Neuronal stem cell (in vitro differentiated cells): ENCODE data around the gene CMTM1.

ENCODE experiments used
- DNase-seq: peaks from one replicate; pipeline ENCODE4 v3.0.0-alpha.2; 2013; ENCODE audit warnings: low spot score
- H2AFZ ChIP-seq: one replicate; pipeline ENCODE4 v1.6.1; 2013; ENCODE audit warnings: mild to moderate bottlenecking, low read length, inconsistent platforms
- H2AK5ac ChIP-seq: 2 replicates; pipeline ENCODE4 v1.6.1; 2013; ENCODE audit warnings: low read depth, mild to moderate bottlenecking, inconsistent platforms, low read length, moderate library complexity, mixed read lengths
- H2BK120ac ChIP-seq: 2 replicates; pipeline ENCODE4 v1.6.1; 2013; ENCODE audit warnings: low read depth, mild to moderate bottlenecking, inconsistent platforms, low read length, moderate library complexity, mixed read lengths
- H2BK12ac ChIP-seq: one replicate; pipeline ENCODE4 v1.6.1; 2013; ENCODE audit warnings: low read length, inconsistent platforms
- H2BK15ac ChIP-seq: 2 replicates; pipeline ENCODE4 v1.6.1; 2013; ENCODE audit warnings: mild to moderate bottlenecking, low read length, inconsistent platforms, mixed read lengths
- H2BK5ac ChIP-seq: one replicate; pipeline ENCODE4 v1.6.1; 2013; ENCODE audit warnings: inconsistent platforms, mild to moderate bottlenecking, low read length, moderate library complexity
- H3K14ac ChIP-seq: one replicate; pipeline ENCODE4 v1.6.1; 2013; ENCODE audit warnings: low read length, inconsistent platforms
- H3K18ac ChIP-seq: 2 replicates; pipeline ENCODE4 v1.6.1; 2013; ENCODE audit warnings: low read length, inconsistent platforms
- H3K23ac ChIP-seq: 2 replicates; pipeline ENCODE4 v1.6.1; 2013; ENCODE audit warnings: low read depth, mild to moderate bottlenecking, mixed read lengths, low read length, inconsistent platforms; ENCODE audit not compliant: poor library complexity
- H3K27ac ChIP-seq: replicated peaks from 3 replicates; pipeline ENCODE4 v1.5.1; 2013; ENCODE audit warnings: low read length, inconsistent platforms
- H3K27me3 ChIP-seq, 3 experiments: 2 replicates each; pipeline ENCODE4 v1.6.1; 2013; ENCODE audit warnings: low read length in 3 of 3, mild to moderate bottlenecking in 2 of 3, inconsistent platforms in 1 of 3, low read depth in 1 of 3, mixed read lengths in 1 of 3, moderate library complexity in 1 of 3; ENCODE audit not compliant: control insufficient read depth in 3 of 3, insufficient read depth in 3 of 3
- H3K36me3 ChIP-seq, 2 donors: replicated peaks in 1 of 2; 2 replicates each; pipeline ENCODE4 v1.6.1; 2013; ENCODE audit warnings: low read length in 2 of 2; ENCODE audit not compliant: control insufficient read depth in 2 of 2, insufficient read depth in 2 of 2
- H3K4ac ChIP-seq: 2 replicates; pipeline ENCODE4 v1.6.1; 2013; ENCODE audit warnings: inconsistent platforms, mild to moderate bottlenecking, low read length, moderate library complexity
- H3K4me1 ChIP-seq, 2 donors: 1 replicate in 1 of 2; 2 replicates in 1 of 2; pipeline ENCODE4 v1.6.1; 2013; ENCODE audit warnings: low read length in 2 of 2, low read depth in 1 of 2; ENCODE audit not compliant: control insufficient read depth in 2 of 2, insufficient read depth in 1 of 2
- H3K4me2 ChIP-seq: one replicate; pipeline ENCODE4 v1.6.1; 2013; ENCODE audit warnings: mild to moderate bottlenecking, low read length, inconsistent platforms; ENCODE audit not compliant: insufficient read depth, poor library complexity, severe bottlenecking
- H3K4me3 ChIP-seq, 2 donors: 2 replicates each; pipeline ENCODE4 v1.5.1; 2013; ENCODE audit warnings: low read length in 2 of 2, mild to moderate bottlenecking in 2 of 2, inconsistent platforms in 1 of 2, moderate library complexity in 1 of 2
- H3K79me1 ChIP-seq: one replicate; pipeline ENCODE4 v1.6.1; 2013; ENCODE audit warnings: low read depth, mild to moderate bottlenecking, inconsistent platforms, low read length, moderate library complexity
- H3K9ac ChIP-seq: one replicate; pipeline ENCODE4 v1.6.1; 2013; ENCODE audit warnings: mild to moderate bottlenecking, low read depth, low read length, inconsistent platforms; ENCODE audit not compliant: poor library complexity
- H3K9me3 ChIP-seq, 2 donors: replicated peaks in 1 of 2; 2 replicates each; pipeline versions ENCODE3 to v1.6.1; 2013; ENCODE audit warnings: low read length in 2 of 2, mild to moderate bottlenecking in 2 of 2, inconsistent platforms in 1 of 2, low read depth in 1 of 2, mixed read lengths in 1 of 2, moderate library complexity in 1 of 2; ENCODE audit not compliant: control insufficient read depth in 2 of 2, insufficient read depth in 1 of 2
- H4K8ac ChIP-seq: one replicate; pipeline ENCODE4 v1.6.1; 2013; ENCODE audit warnings: low read depth, mild to moderate bottlenecking, inconsistent platforms, low read length, moderate library complexity
- H4K91ac ChIP-seq: one replicate; pipeline ENCODE4 v1.6.1; 2013; ENCODE audit warnings: low read length, low read depth, mild to moderate bottlenecking, inconsistent platforms; ENCODE audit not compliant: poor library complexity
- WGBS, 2 donors: extraction: QIAGEN DNeasy Blood & Tissue Kit; methylation state at CpG; one replicate each; pipeline ENCODE4 v1.1.7; 2013; ENCODE audit warnings: missing lambda C conversion rate in 2 of 2, mixed read lengths in 1 of 2; ENCODE audit not compliant: insufficient read length in 2 of 2, insufficient replicate concordance in 1 of 2; ENCODE audit errors: extremely low coverage in 2 of 2; 5-methylcytosine and 5-hydroxymethylcytosine counted together

The CMTM1 gene

DNA sequence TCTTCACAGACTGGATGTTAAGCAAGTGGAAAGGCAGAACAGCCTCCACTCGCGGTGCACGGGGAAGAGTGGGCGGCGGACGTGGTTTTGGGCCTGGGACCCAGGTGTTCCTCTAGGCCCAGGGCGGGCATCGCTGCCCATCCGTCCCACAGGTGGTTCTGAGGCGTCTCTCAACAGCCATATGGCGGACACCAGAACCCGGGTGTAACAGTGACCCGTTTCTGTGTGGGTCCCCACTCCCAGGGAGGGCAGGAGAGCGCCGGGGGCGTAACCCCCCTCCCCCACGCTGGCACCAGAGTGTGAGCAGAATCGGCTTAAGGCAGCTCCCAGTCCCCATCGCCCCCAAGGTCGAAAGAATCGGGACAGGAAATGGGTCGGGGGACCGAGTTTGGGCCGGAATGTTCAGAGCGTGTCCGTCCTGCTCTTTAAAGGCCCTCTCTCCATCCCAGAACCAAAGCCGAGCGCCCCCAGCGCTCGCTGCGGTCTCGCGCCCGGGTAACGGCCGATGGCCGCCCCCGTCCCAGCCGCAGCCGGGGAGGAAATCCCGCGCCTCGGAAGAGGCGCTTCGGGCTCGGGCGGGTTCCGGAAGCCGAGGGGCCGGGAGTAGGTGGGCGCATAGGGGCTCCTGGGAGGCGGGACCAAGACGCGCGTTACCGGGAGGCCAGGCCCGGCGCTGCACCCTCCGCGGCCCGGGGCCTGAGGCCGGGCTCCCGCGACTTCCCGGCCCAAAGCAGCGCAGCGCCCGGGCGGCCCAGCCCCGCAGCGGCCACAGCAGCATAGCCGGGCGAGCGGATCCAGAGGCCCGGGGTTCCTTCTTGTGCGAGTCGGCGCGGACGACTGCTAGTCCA lies 16.7 kb upstream of the CMTM1 start, which contains the start of gene TK2:
TK2 (minus strand) TSS at position 839 of the 848 bp plus-strand sequence; CDS start at position 778, 61 bp downstream.
- Histone ChIP-seq H2BK5ac (peak within 1 kb of the TSS; percentile 58), H3K27me3 (no peaks in the 10 kb centered on the region), H4K91ac (peak within 1 kb of the TSS; percentile 56), H3K9me3 (peaks cover 3 to 12% of the 10 kb centered on the region in 2 donors), H3K9ac (peak within 1 kb of the TSS; percentile 75), H3K4me2 (peak within 1 kb of the TSS; percentile 83), H3K4ac (no peak within 1 kb of the TSS), H3K27ac (peak within 1 kb of the TSS; percentile 42), H3K36me3 (peaks cover 0 to 12% of the 10 kb centered on the region in 2 donors), H3K79me1 (no peaks in the 10 kb centered on the region), H2BK12ac (no peak within 1 kb of the TSS), H3K4me1 (peaks cover 8 to 11% of the 10 kb centered on the region in 2 donors), H3K14ac (no peak within 1 kb of the TSS), H2BK120ac (no peak within 1 kb of the TSS), H2AFZ (peak within 1 kb of the TSS; percentile 94), H2AK5ac (peak within 1 kb of the TSS; percentile 76), H4K8ac (no peak within 1 kb of the TSS), H3K4me3 (peak within 1 kb of the TSS; percentile 58 to 82), H3K23ac (peak within 1 kb of the TSS; percentile 89), H3K18ac (peak within 1 kb of the TSS; percentile 90), H2BK15ac (no peak within 1 kb of the TSS)
- WGBS, 2 donors, result no CpG with 5 or more reads among the region's 80 CpGs
- DNase-seq, result peak; percentile 54

DNA sequence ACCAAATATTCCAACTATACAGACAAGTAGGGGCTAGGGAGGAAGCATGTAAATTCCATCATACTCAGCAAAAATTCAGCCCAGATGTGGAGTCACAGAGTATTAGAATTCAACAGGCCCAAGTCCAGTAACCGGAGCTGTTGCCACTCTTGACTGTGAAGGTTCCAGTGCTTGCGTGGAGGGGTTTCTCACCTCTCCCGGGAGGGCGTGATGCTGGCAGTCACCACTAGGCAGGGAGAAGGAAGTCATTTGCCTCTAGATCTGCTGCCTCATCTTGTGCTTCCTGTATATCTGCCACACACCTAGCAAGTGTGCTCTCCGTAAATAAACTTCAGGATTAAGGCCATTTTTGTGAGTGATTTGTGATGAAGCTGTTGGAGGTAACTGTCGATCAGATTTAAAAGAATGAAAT lies 14.9 kb upstream of the CMTM1 start:
- H2BK5ac ChIP-seq, result no peak overlapping the region

GRCh38 chr16:66551788-66552285 lies 14.4 kb upstream of the CMTM1 start:
- peaks cover 0 to 8% of the 10 kb centered on the region in 2 donors for H3K36me3 ChIP-seq
- peak overlapping the region; percentile 57 to 75 for H3K4me3 ChIP-seq

More for the DNA sequence above, 14.9 kb upstream of the CMTM1 start:
- Histone ChIP-seq H2BK12ac (no peak overlapping the region), H3K4me1 (peaks cover 8 to 11% of the 10 kb centered on the region in 2 donors), H2AK5ac (no peak overlapping the region), H2BK15ac (no peak overlapping the region), H3K79me1 (no peaks in the 10 kb centered on the region), H3K9ac (no peak overlapping the region), H2AFZ (no peak overlapping the region), H3K14ac (no peak overlapping the region), H3K27ac (no peak overlapping the region), H4K91ac (no peak overlapping the region), H3K36me3 (peaks cover 0 to 8% of the 10 kb centered on the region in 2 donors), H3K4me2 (no peak overlapping the region), H3K23ac (no peak overlapping the region), H3K4ac (no peak overlapping the region), H3K18ac (no peak overlapping the region), H4K8ac (no peak overlapping the region), H2BK120ac (no peak overlapping the region), H3K4me3 (no peak overlapping the region), H3K9me3 (peaks cover 3 to 12% of the 10 kb centered on the region in 2 donors), H3K27me3 (no peaks in the 10 kb centered on the region)
- no peak for DNase-seq
- WGBS, 2 donors, result no CpG with 5 or more reads among the region's 6 CpGs

More at GRCh38 chr16:66551788-66552285, 14.4 kb upstream of the CMTM1 start:
- Histone ChIP-seq H3K23ac (peak overlapping the region; percentile 70), H4K91ac (no peak overlapping the region), H2BK15ac (peak overlapping the region; percentile 89), H3K79me1 (no peaks in the 10 kb centered on the region), H3K18ac (peak overlapping the region; percentile 100), H3K9me3 (peaks cover 3 to 12% of the 10 kb centered on the region in 2 donors), H2AFZ (peak overlapping the region; percentile 93), H2AK5ac (no peak overlapping the region), H3K27me3 (no peaks in the 10 kb centered on the region), H3K4me1 (peaks cover 8 to 11% of the 10 kb centered on the region in 2 donors), H3K14ac (no peak overlapping the region), H3K4me2 (peak overlapping the region; percentile 78), H2BK120ac (no peak overlapping the region), H3K9ac (peak overlapping the region; percentile 85), H2BK5ac (peak overlapping the region; percentile 15), H4K8ac (no peak overlapping the region), H3K27ac (no peak overlapping the region), H2BK12ac (no peak overlapping the region), H3K4ac (no peak overlapping the region)
- WGBS, 2 donors, result no CpG with 5 or more reads among the region's 8 CpGs
- DNase-seq, result no peak
